ENCODE measurements around the gene AR. TPM values are rescaled to one million over a fixed set of nuclear protein-coding genes. Genes with fewer than 3 reads are reported as not detected.

Gene AR
- total and polyA plus RNA-seq, 2 donors (not counting 1 experiment from before 2014, with no cell fraction given): not detected

- DNase-seq (no peak), ATAC-seq (ENCODE audit: low read depth) (no peak)
- H3K79me2 ChIP-seq (ENCODE audit: control insufficient read depth, insufficient read depth, low read length): no peaks in the 10 kb centered on the region
- no peak overlapping the region for H3K4me2 ChIP-seq (replicated peaks; ENCODE audit: low read depth, low read length, poor library complexity, severe bottlenecking)
- H3K4me3 ChIP-seq (ENCODE audit: control extremely low read depth in 1 of 5, extremely low read depth in 1 of 5, insufficient read depth in 1 of 5, low read depth in 2 of 5, low read length in 4 of 5): no peak overlapping the region
- WGBS (ENCODE audit: insufficient coverage): no CpG with 5 or more reads among the region's 3 CpGs
- H3K27ac ChIP-seq (ENCODE audit: low read length in 2 of 2): no peak overlapping the region
- Mint-ChIP-seq H3K9me3 (ENCODE audit: insufficient read depth) (no peaks in the 10 kb centered on the region), H3K27ac (no peak overlapping the region), H3K4me3 (no peak overlapping the region), H3K4me1 (no peaks in the 10 kb centered on the region), H3K27me3 (no peaks in the 10 kb centered on the region)
- H4K20me1 ChIP-seq (ENCODE audit: control insufficient read depth, insufficient read depth, low read length, poor library complexity, severe bottlenecking): no peaks in the 10 kb centered on the region
- H3K9ac ChIP-seq (ENCODE audit: low read length): no peak overlapping the region
- POLR2A ChIA-PET: no interaction called here
- no peaks in the 10 kb centered on the region for H3K36me3 ChIP-seq (replicated peaks in 1 of 2; ENCODE audit: control extremely low read depth in 1 of 2, control insufficient read depth in 1 of 2, extremely low read depth in 1 of 2, insufficient read depth in 2 of 2, low read length in 1 of 2)
- H3K27me3 ChIP-seq (replicated peaks in 1 of 4; ENCODE audit: control extremely low read depth in 1 of 4, control insufficient read depth in 3 of 4, insufficient read depth in 4 of 4, low read length in 3 of 4): no peaks in the 10 kb centered on the region
- no peaks in the 10 kb centered on the region for H3K4me1 ChIP-seq (ENCODE audit: control insufficient read depth in 2 of 2, insufficient read depth in 2 of 2, low read length in 2 of 2)
- no peak overlapping the region for H2AFZ ChIP-seq (ENCODE audit: insufficient read depth, low read depth, low read length, poor library complexity, severe bottlenecking)
- CTCF ChIA-PET: no interaction called here
- TF ChIP-seq CTCF (IDR thresholded peaks at IDR 0.05): no peak
- no peak for TF ChIP-seq EZH2 (IDR thresholded peaks at IDR 0.05; ENCODE audit: borderline replicate concordance, insufficient read depth, low read depth, low read length, poor library complexity, severe bottlenecking)
- intact Hi-C loops (cut with micrococcal nuclease): no loop called here
- H3K9me3 ChIP-seq (ENCODE audit: control extremely low read depth in 1 of 3, control insufficient read depth in 2 of 3, insufficient read depth in 1 of 3, low read length in 2 of 3): no peaks in the 10 kb centered on the region
These were observed 156.8 kb downstream of the AR start for GRCh38 chrX:67700602-67701001.

GRCh38 chrX:67714004-67714403, 170.2 kb downstream of the AR start:
- no peaks in the 10 kb centered on the region for H3K9me3 Mint-ChIP-seq (ENCODE audit: insufficient read depth)
- ChIA-PET CTCF (no interaction called here), POLR2A (no interaction called here)
- Histone ChIP-seq H4K20me1 (ENCODE audit: control insufficient read depth, insufficient read depth, low read length, poor library complexity, severe bottlenecking) (no peaks in the 10 kb centered on the region), H3K4me3 (ENCODE audit: control extremely low read depth in 1 of 5, extremely low read depth in 1 of 5, insufficient read depth in 1 of 5, low read depth in 2 of 5, low read length in 4 of 5) (no peak overlapping the region), H3K9me3 (ENCODE audit: control extremely low read depth in 1 of 3, control insufficient read depth in 2 of 3, insufficient read depth in 1 of 3, low read length in 2 of 3) (no peaks in the 10 kb centered on the region), H3K4me2 (replicated peaks; ENCODE audit: low read depth, low read length, poor library complexity, severe bottlenecking) (no peak overlapping the region), H3K9ac (ENCODE audit: low read length) (no peak overlapping the region), H3K36me3 (replicated peaks in 1 of 2; ENCODE audit: control extremely low read depth in 1 of 2, control insufficient read depth in 1 of 2, extremely low read depth in 1 of 2, insufficient read depth in 2 of 2, low read length in 1 of 2) (no peaks in the 10 kb centered on the region), H3K27me3 (replicated peaks in 1 of 4; ENCODE audit: control extremely low read depth in 1 of 4, control insufficient read depth in 3 of 4, insufficient read depth in 4 of 4, low read length in 3 of 4) (no peaks in the 10 kb centered on the region), H2AFZ (ENCODE audit: insufficient read depth, low read depth, low read length, poor library complexity, severe bottlenecking) (no peak overlapping the region), H3K27ac (ENCODE audit: low read length in 2 of 2) (no peak overlapping the region), H3K79me2 (ENCODE audit: control insufficient read depth, insufficient read depth, low read length) (no peaks in the 10 kb centered on the region), H3K4me1 (ENCODE audit: control insufficient read depth in 2 of 2, insufficient read depth in 2 of 2, low read length in 2 of 2) (no peaks in the 10 kb centered on the region)
- no peak overlapping the region for H3K27ac Mint-ChIP-seq
- DNase-seq (no peak), ATAC-seq (ENCODE audit: low read depth) (no peak)
- no peaks in the 10 kb centered on the region for H3K4me1 Mint-ChIP-seq
- no peak for TF ChIP-seq CTCF (IDR thresholded peaks at IDR 0.05)
- TF ChIP-seq EZH2 (IDR thresholded peaks at IDR 0.05; ENCODE audit: borderline replicate concordance, insufficient read depth, low read depth, low read length, poor library complexity, severe bottlenecking): no peak
- no CpG with 5 or more reads among the region's 1 CpG for WGBS (ENCODE audit: insufficient coverage)
- no peak overlapping the region for H3K4me3 Mint-ChIP-seq
- H3K27me3 Mint-ChIP-seq: no peaks in the 10 kb centered on the region
- intact Hi-C loops (cut with micrococcal nuclease): no loop called here

Data from B cell (primary cell).